AG08395 (cell line): ENCODE results near the gene NECTIN1.

Experiments
- DNase-seq: peaks from one replicate; pipeline ENCODE4 v3.0.0; 2012; ENCODE audit warnings: mixed read lengths, low spot score

Gene NECTIN1

GRCh38 chr11:119729951-119730613 is 1.1 kb upstream of the NECTIN1 start:
- peak; percentile 88 for DNase-seq

- DNase-seq: no peak
Observed at GRCh38 chr11:119729581-119729927, 554 bp upstream of the NECTIN1 start.

GRCh38 chr11:119728211-119728626 is 781 bp downstream of the NECTIN1 start:
- DNase-seq: peak; percentile 11

GRCh38 chr11:119727523-119728151 is 1.4 kb downstream of the NECTIN1 start:
- no peak for DNase-seq

GRCh38 chr11:119726585-119727522 is 2.1 kb downstream of the NECTIN1 start:
- DNase-seq: no peak

GRCh38 chr11:119726150-119726553 is 2.8 kb downstream of the NECTIN1 start:
- DNase-seq: no peak

- DNase-seq: no peak
Observed at GRCh38 chr11:119724956-119725355, 4.0 kb downstream of the NECTIN1 start.

- DNase-seq: no peak
Observed at GRCh38 chr11:119723952-119724325, 5.1 kb downstream of the NECTIN1 start.

- no peak for DNase-seq
Observed at GRCh38 chr11:119723243-119723951, 5.6 kb downstream of the NECTIN1 start.

GRCh38 chr11:119722281-119722794 is 6.7 kb downstream of the NECTIN1 start:
- DNase-seq: no peak

- DNase-seq: peak; percentile 62
Observed at GRCh38 chr11:119721129-119722120, 7.6 kb downstream of the NECTIN1 start.

GRCh38 chr11:119720311-119720913 is 8.6 kb downstream of the NECTIN1 start:
- DNase-seq: no peak

GRCh38 chr11:119717839-119718534 is 11.0 kb downstream of the NECTIN1 start:
- DNase-seq: no peak

- DNase-seq: no peak
Observed at GRCh38 chr11:119716582-119717498, 12.2 kb downstream of the NECTIN1 start.

- no peak for DNase-seq
Observed at GRCh38 chr11:119714590-119714989, 14.4 kb downstream of the NECTIN1 start.

- no peak for DNase-seq
Observed at GRCh38 chr11:119714189-119714588, 14.8 kb downstream of the NECTIN1 start.

GRCh38 chr11:119713359-119714040 is 15.5 kb downstream of the NECTIN1 start:
- no peak for DNase-seq
